OCI-LY3 (cell line): Measurements from ENCODE around the gene PAM16.

Experiments used
- CTCF ChIP-seq: fragments of 200-600, 300-600 bp; sonication (generic); IDR thresholded peaks from 2 replicates; pipeline ENCODE4 v1.5.1; 2014; ENCODE audit warnings: antibody characterized with exemption, low read length, low read depth
- EZH2phosphoT487 ChIP-seq: fragments of 200-600 bp; shearing (Covaris generic); IDR thresholded peaks from 2 replicates; pipeline ENCODE4 v1.6.1; 2018; ENCODE audit warnings: antibody characterized with exemption, mixed run types, low read depth

GRCh38 chr16:4358236-4358635 is 7.1 kb upstream of the PAM16 start:
- TF ChIP-seq CTCF (no peak), EZH2phosphoT487 (no peak)
